ENCODE data around the gene PRKAB2. TPM values are rescaled to one million over a fixed set of nuclear protein-coding genes. Genes with fewer than 3 reads are reported as not detected.

The PRKAB2 gene
- total RNA-seq, 1 donor from 2014 or later: 23.2 TPM

DNA sequence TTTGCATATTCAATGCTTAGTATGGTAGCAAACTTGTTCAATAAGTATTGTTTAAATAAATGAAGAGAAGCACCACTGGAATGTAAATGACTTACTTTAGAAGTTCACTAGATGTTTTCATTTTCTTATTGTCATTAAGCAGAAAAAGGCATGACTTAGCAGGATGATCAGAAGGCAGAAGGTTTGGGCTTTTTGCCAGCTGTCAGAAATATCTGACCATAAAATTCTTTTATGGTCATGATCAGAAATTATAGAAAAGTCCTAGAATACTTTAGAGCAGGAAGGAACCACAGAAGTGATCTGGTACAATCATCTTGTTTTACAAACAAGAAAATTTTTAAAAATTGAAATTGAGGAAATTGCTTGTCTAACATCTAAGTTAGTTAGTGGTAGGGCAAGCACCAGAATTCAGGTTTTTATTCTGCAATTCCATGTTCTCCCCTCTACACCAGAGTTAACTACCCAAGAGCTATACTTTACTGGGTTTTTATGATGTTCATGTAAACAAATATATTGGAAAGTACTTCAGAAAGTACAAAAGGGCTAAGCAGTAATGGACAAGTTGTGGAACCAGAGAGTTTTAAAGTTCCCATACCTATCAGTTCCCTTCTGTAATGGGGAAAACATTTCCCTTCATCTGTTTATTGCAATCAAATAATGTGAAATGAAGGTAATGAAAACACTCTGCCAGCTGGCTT is 42.7 kb upstream of the PRKAB2 start:
- FAIRE-seq (no peak), DNase-seq (ENCODE audit: low read depth) (no peak)
- H3K36me3 ChIP-seq (ENCODE audit: control insufficient read depth, insufficient read depth, low read length): no peaks in the 10 kb centered on the region
- TF ChIP-seq, protein P1, sequence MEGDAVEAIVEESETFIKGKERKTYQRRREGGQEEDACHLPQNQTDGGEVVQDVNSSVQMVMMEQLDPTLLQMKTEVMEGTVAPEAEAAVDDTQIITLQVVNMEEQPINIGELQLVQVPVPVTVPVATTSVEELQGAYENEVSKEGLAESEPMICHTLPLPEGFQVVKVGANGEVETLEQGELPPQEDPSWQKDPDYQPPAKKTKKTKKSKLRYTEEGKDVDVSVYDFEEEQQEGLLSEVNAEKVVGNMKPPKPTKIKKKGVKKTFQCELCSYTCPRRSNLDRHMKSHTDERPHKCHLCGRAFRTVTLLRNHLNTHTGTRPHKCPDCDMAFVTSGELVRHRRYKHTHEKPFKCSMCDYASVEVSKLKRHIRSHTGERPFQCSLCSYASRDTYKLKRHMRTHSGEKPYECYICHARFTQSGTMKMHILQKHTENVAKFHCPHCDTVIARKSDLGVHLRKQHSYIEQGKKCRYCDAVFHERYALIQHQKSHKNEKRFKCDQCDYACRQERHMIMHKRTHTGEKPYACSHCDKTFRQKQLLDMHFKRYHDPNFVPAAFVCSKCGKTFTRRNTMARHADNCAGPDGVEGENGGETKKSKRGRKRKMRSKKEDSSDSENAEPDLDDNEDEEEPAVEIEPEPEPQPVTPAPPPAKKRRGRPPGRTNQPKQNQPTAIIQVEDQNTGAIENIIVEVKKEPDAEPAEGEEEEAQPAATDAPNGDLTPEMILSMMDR (IDR thresholded peaks at IDR 0.05; ENCODE audit: insufficient read depth, low read length, severe bottlenecking): no peak
- H3K27me3 ChIP-seq (ENCODE audit: control insufficient read depth, insufficient read depth, low read length): no peaks in the 10 kb centered on the region
- H3K4me3 ChIP-seq (ENCODE audit: low read depth, low read length): no peak overlapping the region

DNA sequence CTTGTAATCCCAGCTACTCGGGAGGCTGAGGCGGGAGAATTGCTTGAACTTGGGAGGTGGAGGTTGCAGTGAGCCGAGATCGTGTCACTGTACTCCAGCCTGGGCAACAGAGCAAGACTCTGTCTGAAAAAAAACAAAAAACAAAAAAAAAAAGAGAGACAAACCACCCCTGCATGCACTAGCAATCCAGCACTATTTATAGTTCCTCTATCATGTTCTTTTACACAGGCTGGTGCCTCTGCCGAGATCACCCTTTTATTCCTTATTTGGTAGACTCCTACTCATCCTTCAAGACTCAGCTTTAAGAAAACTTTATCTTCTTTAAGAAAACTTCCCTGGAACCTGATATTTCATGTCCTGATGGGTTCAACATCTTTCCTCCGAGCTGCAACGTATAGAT is 42.1 kb upstream of the PRKAB2 start:
- TF ChIP-seq, protein P1 (IDR thresholded peaks at IDR 0.05; ENCODE audit: insufficient read depth, low read length, severe bottlenecking): no peak
- no peak for DNase-seq (ENCODE audit: low read depth)
- no peak overlapping the region for H3K4me3 ChIP-seq (ENCODE audit: low read depth, low read length)
- H3K27me3 ChIP-seq (ENCODE audit: control insufficient read depth, insufficient read depth, low read length): no peaks in the 10 kb centered on the region
- H3K36me3 ChIP-seq (ENCODE audit: control insufficient read depth, insufficient read depth, low read length): no peaks in the 10 kb centered on the region
- FAIRE-seq: no peak

DNA sequence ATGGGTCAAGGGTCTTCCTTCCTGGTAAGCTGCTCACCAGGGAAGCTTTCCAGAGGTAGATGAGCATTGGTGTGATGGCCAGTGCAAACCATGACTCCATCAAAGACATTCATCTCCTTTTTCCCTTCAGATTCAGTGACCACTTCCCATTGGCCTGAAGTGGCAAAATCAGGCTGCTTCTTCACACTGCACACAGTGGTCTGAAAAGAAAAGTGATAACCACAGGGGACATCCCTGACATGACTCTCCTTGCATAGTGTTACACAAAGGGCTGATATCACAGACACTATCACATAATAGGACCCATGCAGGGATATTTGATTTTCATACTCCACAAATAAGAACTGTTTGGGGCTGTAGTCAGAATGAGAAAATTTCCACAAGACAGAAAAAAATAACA is 41.0 kb upstream of the PRKAB2 start:
- Histone ChIP-seq H3K4me3 (ENCODE audit: low read depth, low read length) (no peak overlapping the region), H3K27me3 (ENCODE audit: control insufficient read depth, insufficient read depth, low read length) (no peaks in the 10 kb centered on the region), H3K36me3 (ENCODE audit: control insufficient read depth, insufficient read depth, low read length) (no peaks in the 10 kb centered on the region)
- no peak for FAIRE-seq
- TF ChIP-seq, protein P1 (IDR thresholded peaks at IDR 0.05; ENCODE audit: insufficient read depth, low read length, severe bottlenecking): no peak
- no peak for DNase-seq (ENCODE audit: low read depth)

DNA sequence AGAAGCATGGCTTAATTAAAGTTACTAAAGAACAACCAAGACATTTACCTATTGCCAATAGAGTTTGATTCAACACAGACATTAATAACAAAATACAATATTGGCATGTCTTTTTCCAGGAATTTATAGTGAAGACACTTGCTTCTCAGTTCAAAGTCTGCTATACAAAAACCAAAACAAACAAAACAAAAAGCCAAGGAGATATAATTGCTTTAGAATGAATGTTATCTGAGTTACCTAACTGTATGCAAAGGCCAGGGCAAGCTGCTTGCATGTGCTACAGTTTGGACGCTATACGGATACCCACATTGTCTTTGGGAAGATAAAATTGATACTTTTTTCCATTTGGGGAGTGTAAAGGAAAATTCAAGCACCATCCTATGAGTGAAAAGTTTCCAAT is 39.3 kb upstream of the PRKAB2 start:
- H3K36me3 ChIP-seq (ENCODE audit: control insufficient read depth, insufficient read depth, low read length): no peaks in the 10 kb centered on the region
- no peak for FAIRE-seq
- TF ChIP-seq, protein P1 (IDR thresholded peaks at IDR 0.05; ENCODE audit: insufficient read depth, low read length, severe bottlenecking): no peak
- no peak for DNase-seq (ENCODE audit: low read depth)
- H3K4me3 ChIP-seq (ENCODE audit: low read depth, low read length): no peak overlapping the region
- H3K27me3 ChIP-seq (ENCODE audit: control insufficient read depth, insufficient read depth, low read length): no peaks in the 10 kb centered on the region

DNA sequence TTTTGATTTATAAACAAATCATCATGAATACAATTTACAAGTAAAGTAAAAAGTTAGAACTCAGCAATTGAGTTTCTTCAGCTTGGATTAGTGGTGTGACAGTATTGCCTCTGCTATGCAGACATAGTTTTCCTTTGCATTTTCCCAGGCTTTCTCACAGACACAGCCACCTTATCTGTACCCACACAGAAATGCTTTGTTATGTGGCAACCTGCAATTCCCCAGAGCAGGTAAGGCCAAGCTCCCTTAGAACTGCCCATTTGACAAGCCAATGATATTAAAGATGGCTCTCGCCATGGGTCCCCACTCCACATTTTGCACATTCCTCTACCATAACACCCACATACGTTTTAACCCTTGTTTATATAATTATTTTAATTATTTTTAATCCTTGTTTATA is 38.7 kb upstream of the PRKAB2 start:
- Histone ChIP-seq H3K27me3 (ENCODE audit: control insufficient read depth, insufficient read depth, low read length) (no peaks in the 10 kb centered on the region), H3K36me3 (ENCODE audit: control insufficient read depth, insufficient read depth, low read length) (no peaks in the 10 kb centered on the region), H3K4me3 (ENCODE audit: low read depth, low read length) (no peak overlapping the region)
- TF ChIP-seq, protein P1 (IDR thresholded peaks at IDR 0.05; ENCODE audit: insufficient read depth, low read length, severe bottlenecking): no peak
- DNase-seq (ENCODE audit: low read depth) (no peak), FAIRE-seq (no peak)
